NCI-H1092 (cell line): ENCODE results near the gene LRRC1.

ENCODE experiments used
- DNase-seq: peaks from one replicate; lab custom pipeline; 2025; lab: John Stamatoyannopoulos, UW

The LRRC1 gene

DNA sequence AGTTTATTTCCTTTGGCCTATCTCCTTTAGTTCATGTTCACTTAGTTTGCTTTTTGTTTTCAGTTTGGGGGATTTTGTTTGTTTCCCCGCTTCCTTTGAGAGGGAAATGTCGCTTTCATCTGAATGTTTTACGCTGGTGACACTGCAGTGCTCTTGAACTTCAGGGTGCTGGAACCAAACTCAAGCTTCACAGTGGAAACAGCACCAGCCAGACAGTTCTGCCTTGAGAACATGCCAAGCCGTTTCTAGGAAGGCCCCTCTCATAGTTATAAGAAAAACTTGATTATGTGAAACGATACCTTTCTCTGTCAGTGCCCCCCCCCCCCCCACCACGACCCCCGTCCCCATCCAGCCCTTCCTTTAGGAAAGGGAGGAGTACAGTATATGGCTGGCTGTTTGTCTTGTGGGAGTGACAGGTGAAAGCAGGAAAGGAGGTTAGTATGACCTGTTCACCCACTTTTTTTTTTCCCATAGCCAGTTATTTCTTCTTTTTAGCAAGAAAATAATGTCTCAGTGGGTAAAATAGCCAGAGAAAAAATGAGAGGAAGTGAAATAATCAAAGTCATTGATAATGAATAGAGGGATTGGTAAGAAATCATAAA lies 130.1 kb downstream of the LRRC1 start:
- DNase-seq, result no peak

- no peak for DNase-seq
Observed at GRCh38 chr6:53925891-53926290, 131.1 kb downstream of the LRRC1 start.

GRCh38 chr6:53926505-53926904 lies 131.7 kb downstream of the LRRC1 start:
- no peak for DNase-seq

GRCh38 chr6:53928641-53929040 lies 133.8 kb downstream of the LRRC1 start:
- no peak for DNase-seq

- no peak for DNase-seq
Observed at GRCh38 chr6:53929041-53929820, 134.4 kb downstream of the LRRC1 start.

DNA sequence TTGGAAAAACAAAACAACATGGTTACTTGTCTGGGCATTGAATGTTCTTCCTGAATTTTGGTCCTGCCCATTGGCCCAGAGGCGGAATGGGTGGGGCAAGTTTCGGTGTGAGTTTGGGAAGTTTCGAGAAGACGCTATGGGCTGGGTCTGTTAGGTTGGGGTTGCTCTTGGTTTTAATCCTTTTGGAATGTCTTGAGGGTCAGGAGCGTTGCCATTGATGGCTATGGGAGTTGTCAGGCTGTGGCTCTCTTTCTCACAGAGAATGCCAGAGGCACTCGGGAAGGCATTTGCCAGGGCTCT lies 135.0 kb downstream of the LRRC1 start:
- no peak for DNase-seq

DNA sequence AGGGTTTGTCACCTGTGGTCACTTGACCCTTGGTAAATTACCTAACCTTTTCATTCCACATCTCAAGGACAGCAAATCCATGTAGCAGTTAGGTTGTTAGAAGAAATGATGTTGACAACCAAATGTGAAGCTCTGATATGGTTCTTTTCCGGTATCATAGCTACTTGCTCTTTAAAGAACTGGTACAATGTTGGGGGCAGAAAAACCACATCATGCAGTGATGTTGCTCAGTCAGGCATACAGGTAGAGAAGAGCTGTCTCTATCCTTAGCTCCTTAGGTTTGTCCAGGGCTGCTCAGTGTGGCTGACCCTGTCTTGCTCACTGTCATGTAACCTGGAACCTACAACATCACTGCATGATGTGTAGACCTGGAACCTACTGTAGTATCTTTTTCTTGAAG lies 135.5 kb downstream of the LRRC1 start:
- DNase-seq, result no peak

DNA sequence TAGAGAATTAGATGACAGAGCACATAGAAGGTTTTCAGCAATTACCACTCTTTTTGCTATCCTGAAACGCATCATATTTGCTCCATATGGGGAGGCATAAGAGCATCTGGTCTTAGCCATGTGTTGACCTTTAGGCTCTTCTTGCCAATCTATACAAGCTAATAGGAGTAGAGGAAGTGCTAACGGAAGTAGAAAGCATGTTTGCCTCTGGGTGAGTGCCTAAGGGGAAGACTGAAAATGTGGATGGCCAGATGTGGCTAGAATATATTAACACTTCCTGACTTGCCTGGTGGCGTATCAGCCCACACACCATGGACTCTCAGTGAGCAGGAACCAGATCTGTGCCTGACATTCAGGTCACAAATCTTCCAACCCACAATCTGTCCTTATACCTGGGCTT lies 136.3 kb downstream of the LRRC1 start:
- no peak for DNase-seq

DNA sequence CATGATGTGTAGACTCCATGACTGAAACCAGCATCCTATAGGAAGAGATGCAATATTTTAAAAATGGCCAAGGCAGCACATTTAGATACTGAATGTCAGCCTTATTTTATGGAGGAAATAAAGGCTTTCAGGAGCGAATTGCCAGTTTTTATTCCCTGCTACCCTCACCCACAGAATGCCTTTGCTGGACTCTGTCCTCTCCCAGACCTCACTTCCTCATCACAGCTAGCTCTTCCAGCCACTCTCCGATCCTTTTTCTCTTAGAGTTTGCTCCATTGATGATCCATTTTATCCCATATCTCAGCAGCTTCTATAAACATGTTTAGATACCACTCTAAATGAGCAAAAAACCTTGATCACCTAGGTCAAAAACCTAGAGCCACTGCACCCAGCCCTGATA lies 137.7 kb downstream of the LRRC1 start:
- no peak for DNase-seq

- DNase-seq, result no peak
Observed at GRCh38 chr6:53934023-53934422, 139.2 kb downstream of the LRRC1 start.

DNA sequence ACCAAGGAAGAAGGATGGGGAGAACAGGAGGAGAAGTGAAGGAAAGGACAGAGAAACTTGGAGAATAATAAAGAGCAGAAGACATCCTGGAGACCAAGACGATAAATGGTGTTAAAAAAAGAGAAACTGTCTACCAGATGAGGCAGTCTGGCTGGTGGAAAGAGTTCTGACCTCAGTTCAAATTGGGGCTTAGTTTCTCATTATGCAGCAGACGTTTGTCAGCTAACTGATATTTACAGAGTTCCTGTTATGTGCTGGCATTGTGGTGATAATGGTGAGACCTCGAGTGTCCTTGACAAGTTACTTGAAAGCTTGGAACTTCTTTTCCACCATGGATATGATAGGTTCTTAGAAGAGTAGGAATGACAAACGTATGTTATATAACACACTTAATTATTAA lies 142.7 kb downstream of the LRRC1 start:
- DNase-seq, result no peak

- DNase-seq, result no peak
Observed at GRCh38 chr6:53938810-53939209, 144.0 kb downstream of the LRRC1 start.

DNA sequence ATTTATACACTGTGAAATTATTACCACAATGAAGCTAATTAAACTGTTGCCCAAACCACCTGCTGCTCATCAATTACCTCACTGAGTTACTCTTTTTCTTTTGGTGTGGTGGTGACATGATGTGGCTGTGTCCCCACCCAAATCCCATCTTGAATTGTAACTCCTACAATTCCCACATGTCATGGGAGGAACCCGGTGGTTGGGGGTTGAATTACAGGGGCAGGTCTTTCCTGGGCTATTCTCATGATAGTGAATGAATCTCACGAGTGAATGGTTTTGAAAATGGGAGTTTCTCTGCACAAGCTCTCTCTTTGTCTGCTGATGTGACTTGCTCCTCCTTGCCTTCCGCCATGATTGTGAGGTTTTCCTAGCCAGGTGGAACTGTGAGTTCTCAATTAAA lies 145.0 kb downstream of the LRRC1 start:
- no peak for DNase-seq

DNA sequence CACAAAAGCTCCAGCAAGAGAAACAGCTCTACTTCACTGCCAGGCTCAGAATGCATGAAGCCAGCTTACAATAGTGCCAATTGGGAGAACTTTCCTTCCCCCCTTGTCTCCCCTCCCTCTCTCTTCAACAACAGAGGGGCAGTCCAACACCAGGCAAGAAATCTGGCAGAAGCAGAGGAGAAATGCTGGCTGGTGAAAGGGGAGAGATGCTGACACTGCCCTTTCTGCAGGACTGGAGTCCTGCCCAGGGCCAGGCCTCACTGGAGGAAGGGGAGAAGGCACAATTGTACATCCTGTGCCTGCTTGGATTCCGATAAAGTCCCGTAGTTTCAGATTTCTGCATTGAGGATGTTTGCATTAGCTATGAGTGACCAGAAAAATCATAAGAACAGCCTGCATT lies 148.6 kb downstream of the LRRC1 start:
- no peak for DNase-seq

DNA sequence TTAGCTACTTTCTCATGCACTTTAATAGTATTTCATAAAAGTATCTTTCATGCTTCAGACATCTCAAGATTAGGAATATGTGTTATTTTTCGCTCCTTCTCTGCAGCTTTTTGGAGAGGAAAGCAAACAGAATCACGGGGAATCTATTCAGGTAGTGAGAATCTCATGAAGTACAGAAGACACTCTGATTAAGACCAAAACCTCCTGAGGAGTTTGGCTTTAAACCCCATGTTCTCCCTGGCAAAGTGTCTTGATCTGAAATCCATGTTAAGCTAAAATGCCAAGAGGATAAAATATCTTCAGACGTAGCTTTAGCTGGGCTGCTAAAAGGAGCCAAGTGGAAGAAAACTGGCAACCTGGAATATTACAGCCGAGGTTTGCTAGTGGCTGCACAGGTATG lies 149.3 kb downstream of the LRRC1 start:
- no peak for DNase-seq

- no peak for DNase-seq
Observed at GRCh38 chr6:53944543-53944942, 149.7 kb downstream of the LRRC1 start.

- DNase-seq, result no peak
Observed at GRCh38 chr6:53945765-53946407, 151.1 kb downstream of the LRRC1 start.

DNA sequence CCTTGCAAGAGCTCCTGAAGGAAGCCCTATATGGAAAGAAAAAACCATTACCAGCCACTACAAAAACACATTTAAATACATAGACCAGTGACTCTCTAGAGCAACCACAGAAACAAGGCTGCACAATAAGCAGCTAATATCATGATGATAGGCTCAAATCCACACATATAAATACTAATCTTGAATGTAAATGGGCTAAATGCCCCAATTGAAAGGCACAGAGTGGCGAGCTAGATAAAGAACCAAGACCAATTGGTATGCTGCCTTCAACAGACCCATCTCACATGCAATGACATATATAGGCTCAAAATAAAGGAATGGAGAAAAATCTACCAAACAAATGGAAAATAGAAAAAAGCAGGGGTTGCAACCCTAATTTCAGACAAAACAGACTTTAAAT lies 153.0 kb downstream of the LRRC1 start:
- DNase-seq, result no peak

DNA sequence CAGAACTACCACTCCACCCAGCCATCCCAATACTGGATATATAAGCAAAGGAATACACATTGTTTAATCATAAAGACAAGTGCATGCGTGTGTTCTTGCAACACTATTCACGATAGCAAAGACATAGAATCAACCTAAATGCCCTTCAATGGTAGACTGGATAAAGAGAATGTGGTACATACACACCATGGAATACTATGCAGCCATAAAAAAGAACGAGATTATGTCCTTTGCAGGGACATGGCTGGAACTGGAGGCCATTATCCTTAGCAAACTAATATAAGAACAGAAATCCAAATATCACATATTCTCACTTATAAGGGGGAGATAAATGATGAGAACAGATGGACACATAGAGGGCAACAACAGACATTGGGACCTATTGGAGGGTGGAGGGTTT lies 156.6 kb downstream of the LRRC1 start:
- DNase-seq, result no peak

GRCh38 chr6:53956068-53956711 lies 161.4 kb downstream of the LRRC1 start:
- peak; percentile 57 for DNase-seq

- DNase-seq, result no peak
Observed at GRCh38 chr6:53956804-53957203, 162.0 kb downstream of the LRRC1 start.

- DNase-seq, result no peak
Observed at GRCh38 chr6:53959717-53960116, 164.9 kb downstream of the LRRC1 start.

- DNase-seq, result no peak
Observed at GRCh38 chr6:53960311-53960710, 165.5 kb downstream of the LRRC1 start.
